HG03575 (cell line): ENCODE measurements around the gene LSAMP.

Experiments
- ATAC-seq: cut with Tn5 transposase; IDR thresholded peaks from one replicate; pipeline ENCODE4 v1.9.1; 2021; ENCODE audit not compliant: unreplicated experiment, insufficient number of reproducible peaks, low FRiP score; ENCODE audit errors: extremely low read depth

Gene LSAMP

GRCh38 chr3:116440196-116440595 is 5.1 kb downstream of the LSAMP start:
- ATAC-seq = no peak

- no peak for ATAC-seq
Observed at GRCh38 chr3:116433552-116433951, 11.7 kb downstream of the LSAMP start.

GRCh38 chr3:116432795-116433194 is 12.5 kb downstream of the LSAMP start:
- no peak for ATAC-seq

DNA sequence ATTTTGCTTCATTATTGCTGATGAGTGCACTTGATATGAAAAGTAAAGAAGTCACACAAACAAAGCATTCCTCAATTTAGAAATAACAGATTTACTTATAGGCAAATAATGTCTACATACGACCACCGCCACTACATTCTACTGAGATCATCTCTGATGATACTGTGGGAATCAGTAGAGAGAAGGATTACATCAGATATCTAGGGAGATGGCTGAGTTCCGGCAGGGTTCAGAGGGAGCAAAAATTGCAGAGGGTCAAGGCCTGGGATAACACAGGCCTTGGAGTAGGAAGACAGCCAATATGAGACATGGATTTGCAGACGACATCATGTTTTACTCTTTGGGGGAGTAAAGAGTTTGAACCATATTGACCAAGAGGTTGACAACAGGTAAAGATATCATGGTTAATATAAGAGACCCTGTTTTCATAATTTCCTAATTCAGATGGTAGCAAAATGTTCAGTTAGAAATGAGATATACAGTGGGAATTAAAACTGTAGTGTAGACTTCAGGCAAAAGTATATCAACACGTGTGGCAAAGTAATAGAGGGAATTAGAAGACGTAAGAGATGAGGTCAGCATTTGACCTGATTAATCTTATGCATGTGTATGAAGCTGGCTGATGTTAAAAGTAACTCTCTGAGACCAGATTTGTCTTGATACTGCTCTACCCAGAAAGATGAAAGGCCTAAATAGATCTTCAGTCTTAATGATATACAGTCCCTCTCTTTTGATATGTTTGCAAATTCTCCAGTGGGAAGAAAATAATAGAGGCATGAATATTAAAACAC is 15.6 kb downstream of the LSAMP start:
- no peak for ATAC-seq

GRCh38 chr3:116426036-116426435 is 19.3 kb downstream of the LSAMP start:
- ATAC-seq = no peak

DNA sequence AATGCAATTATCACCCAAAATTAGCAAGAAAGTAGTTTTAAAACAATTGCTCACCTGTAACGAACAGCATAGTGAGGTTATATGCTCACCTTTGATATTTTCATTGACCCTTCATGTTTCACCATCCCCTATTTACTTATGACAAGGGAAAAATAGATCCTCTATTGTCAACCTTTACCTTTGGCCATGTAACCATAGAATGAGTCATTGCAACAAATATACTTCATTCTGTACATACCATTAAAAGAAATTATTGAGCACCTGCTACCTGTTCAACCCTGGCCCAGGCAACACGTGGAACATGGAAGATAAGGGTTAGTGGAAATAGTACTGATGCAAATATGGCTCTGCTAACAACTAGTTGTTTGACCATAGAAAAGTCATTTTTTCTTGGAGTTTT is 20.2 kb downstream of the LSAMP start:
- no peak for ATAC-seq

- ATAC-seq = no peak
Observed at GRCh38 chr3:116423945-116424344, 21.3 kb downstream of the LSAMP start.

GRCh38 chr3:116423374-116423773 is 21.9 kb downstream of the LSAMP start:
- no peak for ATAC-seq

DNA sequence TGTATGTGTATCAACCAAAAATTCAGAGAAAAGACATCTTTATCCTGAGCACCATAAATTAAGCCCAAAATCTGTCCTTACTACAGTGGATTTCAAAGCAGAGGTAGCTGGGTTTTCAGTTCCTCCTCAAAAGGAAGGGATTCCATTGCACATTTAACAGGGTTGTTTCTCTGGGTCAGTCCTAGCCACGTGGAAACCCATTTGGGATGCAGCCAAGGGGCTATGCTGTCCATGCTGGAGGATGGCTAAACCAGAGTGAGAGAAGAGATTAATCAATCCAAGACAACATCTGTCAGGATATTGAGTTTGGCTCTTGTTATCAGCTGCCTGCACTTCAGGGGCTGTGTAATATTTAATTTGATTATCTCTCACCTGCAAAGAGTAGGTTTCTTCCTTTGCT is 28.1 kb downstream of the LSAMP start:
- no peak for ATAC-seq

GRCh38 chr3:116413319-116413718 is 32.0 kb downstream of the LSAMP start:
- ATAC-seq = no peak

DNA sequence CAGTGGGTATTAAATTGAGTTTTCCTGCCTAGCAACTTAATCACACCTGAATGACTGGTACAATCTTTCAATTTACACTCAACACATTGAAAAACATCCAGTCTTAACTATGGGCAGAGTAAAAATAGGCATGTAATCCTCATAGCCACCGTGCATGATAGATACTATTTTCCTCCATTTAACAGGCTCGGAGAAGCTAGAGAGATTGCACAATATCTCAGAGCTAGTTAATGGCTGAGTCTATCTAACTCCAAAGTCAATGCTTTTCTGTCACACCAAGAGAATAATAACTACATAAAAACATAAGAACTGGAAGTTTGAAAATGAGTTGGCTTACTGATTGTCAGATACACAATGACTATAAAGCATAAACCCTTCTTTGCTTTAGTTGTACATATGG is 36.8 kb downstream of the LSAMP start:
- ATAC-seq = no peak

DNA sequence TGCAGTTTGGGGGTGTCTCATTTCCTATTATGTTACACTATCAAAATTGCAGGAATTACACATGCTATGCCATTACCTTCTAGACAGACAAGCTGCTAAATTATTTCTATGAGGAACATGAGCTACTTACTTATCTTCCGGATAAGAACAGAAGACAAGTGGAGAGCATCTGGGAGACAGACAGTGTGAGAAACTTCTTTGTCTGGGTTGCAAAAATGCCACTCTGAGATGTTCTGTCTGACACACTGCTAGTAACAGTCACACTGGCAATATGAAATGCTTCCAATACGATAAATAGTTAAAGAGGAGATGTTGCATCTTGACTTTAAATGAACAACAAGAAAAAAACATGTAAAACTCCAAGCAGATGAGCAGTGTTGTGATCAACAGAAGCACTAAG is 40.1 kb downstream of the LSAMP start:
- ATAC-seq = no peak

DNA sequence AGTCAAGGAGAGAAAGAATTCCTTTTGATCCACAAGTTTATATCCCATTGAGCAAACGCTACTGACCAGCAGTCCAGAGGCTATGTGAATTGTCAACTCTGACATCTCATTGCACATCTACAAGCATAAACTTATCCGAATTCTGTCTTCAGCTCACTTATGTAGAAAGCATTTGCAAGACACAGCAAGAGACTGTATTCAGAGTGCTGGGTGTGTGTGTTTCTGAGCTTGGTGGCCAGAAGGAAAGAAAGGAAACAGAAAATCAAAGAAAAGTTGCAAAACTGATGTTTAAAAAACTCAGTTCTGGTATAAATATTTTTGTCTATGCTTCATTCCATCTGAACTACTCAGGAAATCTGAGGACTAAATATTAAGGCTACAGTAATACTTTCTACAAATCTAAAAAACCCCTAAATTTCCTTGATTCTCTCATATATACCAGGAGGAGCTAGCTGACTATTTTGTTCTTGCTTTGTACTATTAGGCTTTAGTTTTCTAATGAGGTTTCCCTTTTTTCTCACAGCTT is 45.5 kb downstream of the LSAMP start:
- ATAC-seq = no peak

DNA sequence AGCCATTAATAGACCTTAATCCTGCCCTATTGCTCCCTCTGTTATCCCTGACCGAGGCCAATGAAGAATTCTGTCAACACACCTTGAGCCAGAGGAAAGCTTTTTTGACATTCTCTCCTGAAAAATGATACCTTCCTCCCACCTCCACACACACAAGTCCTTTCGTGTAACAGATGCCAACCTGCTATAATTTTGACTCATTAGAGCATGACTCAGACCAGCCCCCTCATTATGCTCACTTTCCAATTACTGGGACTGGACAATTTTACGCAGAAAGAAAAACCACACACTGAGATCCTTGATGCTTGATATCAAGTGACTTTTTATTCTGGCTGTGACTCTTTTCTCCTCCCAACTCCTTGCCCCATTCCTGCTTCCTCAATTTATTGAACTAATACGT is 50.9 kb downstream of the LSAMP start:
- ATAC-seq = no peak

GRCh38 chr3:116393199-116393598 is 52.1 kb downstream of the LSAMP start:
- no peak for ATAC-seq

DNA sequence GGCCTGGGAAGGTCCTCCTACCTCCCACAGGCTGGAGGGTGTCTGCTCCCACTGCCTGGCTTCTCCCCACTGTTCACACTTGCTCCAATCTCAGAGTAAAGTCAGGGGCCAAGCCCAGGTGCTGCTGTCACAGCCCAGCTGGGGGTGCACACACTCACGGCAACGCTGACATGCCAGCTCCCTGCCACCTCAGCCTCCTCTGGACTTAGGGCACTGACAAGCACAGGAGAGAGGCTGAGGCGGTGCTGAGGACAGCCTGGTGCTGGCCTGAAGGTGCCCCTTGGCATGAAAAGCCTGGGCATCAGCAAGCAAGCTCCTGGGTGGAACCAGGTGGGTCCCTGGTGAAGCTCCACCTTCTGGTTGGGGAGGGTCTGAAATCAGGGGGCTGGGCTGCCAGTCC is 53.0 kb downstream of the LSAMP start:
- no peak for ATAC-seq

DNA sequence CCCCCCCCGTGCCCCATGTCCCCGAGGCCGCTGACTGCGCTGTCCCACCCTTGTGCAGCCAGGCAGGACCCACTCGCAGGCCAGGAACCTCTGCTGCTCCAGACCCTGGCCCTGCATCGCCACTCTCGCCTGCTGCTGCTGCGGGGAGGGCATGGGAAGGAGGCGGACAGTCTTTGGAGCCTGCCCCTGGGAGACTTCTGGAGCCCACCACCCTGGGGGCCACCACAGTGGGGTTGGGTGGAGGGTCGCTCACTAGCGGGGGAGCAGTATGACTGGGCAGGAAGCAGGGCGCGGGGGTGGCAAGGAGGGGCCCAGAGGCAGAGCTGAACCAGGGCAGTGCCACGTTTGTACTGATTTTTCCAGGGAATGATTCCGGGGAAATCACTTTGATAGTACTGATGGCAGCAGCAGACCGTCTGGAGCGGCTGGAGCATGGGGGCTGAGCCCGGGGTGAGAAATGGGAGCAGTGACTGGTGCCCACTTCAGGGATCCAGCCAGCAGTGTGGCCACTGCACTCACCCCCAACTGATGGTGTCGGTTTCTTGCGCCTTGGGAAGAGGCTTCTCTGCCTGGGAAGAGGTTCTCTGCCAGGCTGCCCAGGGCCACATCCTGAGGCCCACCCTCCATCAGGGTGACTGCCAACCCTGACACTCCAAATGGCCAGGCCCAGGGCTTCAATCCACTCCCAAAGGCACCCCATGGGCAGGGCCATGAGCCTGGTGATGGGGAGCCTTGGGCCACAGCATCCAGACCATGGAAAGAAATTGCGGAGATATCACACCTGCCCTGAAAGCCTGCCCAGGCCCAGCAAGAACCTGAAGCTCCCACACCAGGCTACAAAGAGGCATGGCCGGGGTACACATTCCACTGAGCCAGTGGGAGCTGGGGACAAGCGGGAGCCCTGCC is 53.7 kb downstream of the LSAMP start:
- no peak for ATAC-seq

DNA sequence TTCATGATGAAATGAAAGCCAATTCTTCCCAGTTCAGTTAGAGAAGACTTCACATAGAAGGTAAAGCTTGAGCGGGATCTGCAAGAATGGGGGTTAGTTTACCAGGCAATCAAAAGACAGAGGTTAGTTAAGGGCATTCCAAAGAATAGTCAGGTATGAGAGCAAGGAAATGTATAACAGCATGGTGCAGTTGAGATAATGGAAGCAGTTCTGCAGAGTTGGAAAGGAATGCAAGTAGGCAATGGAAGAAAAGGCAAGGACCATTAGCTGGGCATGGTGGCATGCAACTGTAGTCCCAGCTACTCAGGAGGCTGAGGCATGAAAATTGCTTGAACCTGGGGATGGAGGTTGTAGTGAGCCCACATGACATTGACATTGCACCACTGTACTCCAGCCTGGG is 55.0 kb downstream of the LSAMP start:
- ATAC-seq = no peak

DNA sequence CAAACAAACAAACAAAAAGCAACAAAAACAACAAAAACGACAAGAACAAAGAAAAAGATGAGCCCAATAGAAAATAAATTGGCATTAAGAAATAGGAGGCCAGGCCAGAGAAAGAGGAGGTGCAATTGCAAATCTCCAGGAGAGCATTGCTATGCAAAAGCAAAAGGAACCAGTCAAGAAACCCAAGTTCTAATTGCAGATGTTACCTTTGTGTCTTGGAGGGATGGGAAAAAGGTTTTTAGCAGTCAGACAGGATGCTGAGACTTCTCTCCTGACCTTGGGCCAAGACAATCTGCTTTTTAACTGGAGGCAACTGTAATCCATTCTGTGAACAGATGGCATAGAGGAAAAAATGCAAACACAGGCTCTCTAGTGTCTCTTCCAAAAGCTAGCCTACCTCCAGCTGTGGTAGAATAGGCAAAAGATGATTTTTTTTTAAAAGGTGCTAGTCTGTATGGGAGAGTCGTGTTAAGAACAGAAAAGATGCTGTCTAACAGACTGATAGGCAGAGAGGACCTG is 56.4 kb downstream of the LSAMP start:
- no peak for ATAC-seq

GRCh38 chr3:116386168-116386567 is 59.1 kb downstream of the LSAMP start:
- ATAC-seq = no peak
